Measurements from ENCODE around the gene NT5C.

DNA sequence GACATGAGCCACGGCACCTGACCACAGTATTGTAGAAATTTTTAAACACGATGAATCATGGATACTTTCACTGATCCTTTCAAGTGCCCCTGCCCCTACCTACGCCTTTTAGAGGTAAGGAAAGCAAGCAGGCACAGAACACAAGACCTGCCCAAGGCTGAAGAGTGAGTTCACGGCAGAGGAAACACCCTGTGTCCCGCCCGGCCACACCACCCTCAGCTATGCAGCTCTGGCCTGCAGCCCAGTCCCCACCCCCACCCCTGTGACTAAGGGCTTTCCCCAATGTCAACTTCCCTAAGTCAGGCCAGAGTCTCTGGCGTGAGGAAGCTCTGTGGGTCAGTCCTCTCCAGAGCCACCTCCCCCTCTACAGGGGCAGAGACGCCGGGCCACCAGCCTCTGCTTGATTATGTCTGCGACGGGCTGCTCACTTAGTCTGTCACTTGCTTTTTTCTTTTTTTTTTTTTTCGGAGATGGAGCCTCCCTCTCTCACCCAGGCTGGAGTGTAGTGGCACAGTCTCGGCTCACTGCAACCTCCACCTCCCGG is 35.4 kb downstream of the NT5C start:
- TF ChIP-seq POLR2A (IDR thresholded peaks at IDR 0.05) = no peak
- TF ChIP-seq, protein P1, sequence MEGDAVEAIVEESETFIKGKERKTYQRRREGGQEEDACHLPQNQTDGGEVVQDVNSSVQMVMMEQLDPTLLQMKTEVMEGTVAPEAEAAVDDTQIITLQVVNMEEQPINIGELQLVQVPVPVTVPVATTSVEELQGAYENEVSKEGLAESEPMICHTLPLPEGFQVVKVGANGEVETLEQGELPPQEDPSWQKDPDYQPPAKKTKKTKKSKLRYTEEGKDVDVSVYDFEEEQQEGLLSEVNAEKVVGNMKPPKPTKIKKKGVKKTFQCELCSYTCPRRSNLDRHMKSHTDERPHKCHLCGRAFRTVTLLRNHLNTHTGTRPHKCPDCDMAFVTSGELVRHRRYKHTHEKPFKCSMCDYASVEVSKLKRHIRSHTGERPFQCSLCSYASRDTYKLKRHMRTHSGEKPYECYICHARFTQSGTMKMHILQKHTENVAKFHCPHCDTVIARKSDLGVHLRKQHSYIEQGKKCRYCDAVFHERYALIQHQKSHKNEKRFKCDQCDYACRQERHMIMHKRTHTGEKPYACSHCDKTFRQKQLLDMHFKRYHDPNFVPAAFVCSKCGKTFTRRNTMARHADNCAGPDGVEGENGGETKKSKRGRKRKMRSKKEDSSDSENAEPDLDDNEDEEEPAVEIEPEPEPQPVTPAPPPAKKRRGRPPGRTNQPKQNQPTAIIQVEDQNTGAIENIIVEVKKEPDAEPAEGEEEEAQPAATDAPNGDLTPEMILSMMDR (IDR thresholded peaks at IDR 0.05 in 4 of 5, conservative IDR thresholded peaks at IDR 0.05 in 1 of 5) = no peak

Measured in gastrocnemius medialis (tissue), 4 donors.